GM06990 (cell line): Measurements from ENCODE around the gene ZNF519.

Experiments
- DNase-seq: peaks from one replicate; pipeline ENCODE4 v3.0.0-alpha.2; 2011; ENCODE audit not compliant: insufficient read length; ENCODE audit errors: extremely low read depth
- H3K27me3 ChIP-seq: replicated peaks from 2 replicates; pipeline ENCODE4 v1.6.0; 2011; ENCODE audit warnings: low read length; ENCODE audit not compliant: control insufficient read depth, insufficient read depth
- H3K36me3 ChIP-seq: 2 replicates; pipeline ENCODE4 v1.5.1; 2011; ENCODE audit warnings: low read length; ENCODE audit not compliant: control insufficient read depth, insufficient read depth
- H3K4me3 ChIP-seq: replicated peaks from 2 replicates; pipeline ENCODE4 v1.5.1; 2011; ENCODE audit warnings: low read depth, mild to moderate bottlenecking, control low read depth, low read length
- TF ChIP-seq, protein P1 (sequence below): IDR thresholded peaks from 2 replicates; pipeline ENCODE4 v1.5.1; 2011; ENCODE audit warnings: low read length, control low read depth, mild to moderate bottlenecking, inconsistent platforms; ENCODE audit not compliant: insufficient read depth, poor library complexity, severe bottlenecking

Gene ZNF519

DNA sequence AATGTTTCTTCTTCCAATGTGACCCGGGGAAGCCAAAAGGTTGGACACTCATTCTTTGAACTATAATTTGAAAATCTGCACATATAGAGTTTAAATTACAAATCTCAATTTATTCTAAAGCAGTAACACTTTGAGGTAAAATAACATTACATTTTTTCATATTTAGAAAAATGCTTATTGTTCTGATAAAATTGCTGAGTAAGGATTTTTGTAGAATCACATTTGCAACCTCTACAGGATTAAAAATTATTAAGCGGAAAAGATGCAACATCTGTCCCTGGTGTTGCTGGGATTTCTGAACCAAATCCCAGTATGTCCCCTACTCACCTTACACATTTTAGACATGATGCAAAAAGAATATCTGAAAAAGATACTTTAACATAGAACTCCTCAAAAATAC lies 10.1 kb downstream of the ZNF519 start:
- Histone ChIP-seq H3K27me3 (no peaks in the 10 kb centered on the region), H3K4me3 (no peak overlapping the region), H3K36me3 (no peaks in the 10 kb centered on the region)
- TF ChIP-seq, protein P1, sequence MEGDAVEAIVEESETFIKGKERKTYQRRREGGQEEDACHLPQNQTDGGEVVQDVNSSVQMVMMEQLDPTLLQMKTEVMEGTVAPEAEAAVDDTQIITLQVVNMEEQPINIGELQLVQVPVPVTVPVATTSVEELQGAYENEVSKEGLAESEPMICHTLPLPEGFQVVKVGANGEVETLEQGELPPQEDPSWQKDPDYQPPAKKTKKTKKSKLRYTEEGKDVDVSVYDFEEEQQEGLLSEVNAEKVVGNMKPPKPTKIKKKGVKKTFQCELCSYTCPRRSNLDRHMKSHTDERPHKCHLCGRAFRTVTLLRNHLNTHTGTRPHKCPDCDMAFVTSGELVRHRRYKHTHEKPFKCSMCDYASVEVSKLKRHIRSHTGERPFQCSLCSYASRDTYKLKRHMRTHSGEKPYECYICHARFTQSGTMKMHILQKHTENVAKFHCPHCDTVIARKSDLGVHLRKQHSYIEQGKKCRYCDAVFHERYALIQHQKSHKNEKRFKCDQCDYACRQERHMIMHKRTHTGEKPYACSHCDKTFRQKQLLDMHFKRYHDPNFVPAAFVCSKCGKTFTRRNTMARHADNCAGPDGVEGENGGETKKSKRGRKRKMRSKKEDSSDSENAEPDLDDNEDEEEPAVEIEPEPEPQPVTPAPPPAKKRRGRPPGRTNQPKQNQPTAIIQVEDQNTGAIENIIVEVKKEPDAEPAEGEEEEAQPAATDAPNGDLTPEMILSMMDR = no peak
- DNase-seq = no peak

DNA sequence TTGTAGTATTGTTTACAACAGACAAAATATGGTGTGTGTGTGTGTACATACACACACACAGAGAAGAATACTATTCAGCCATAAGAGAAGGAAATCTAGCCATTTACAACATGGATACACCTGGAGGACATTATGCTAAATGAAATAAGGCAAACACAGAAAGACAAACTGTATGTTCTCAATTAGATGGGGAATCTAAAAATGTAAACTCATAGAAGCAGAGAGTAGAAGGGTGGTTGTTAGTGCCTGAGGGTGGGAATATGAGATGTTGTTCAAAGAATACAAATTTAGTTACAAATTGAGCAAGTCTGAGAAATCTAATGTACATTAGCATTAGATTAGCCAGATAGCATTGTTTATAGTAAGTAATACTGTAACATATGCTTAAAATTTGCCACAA lies 11.3 kb downstream of the ZNF519 start:
- TF ChIP-seq, protein P1 = no peak
- DNase-seq = no peak
- Histone ChIP-seq H3K27me3 (no peaks in the 10 kb centered on the region), H3K4me3 (no peak overlapping the region), H3K36me3 (no peaks in the 10 kb centered on the region)

DNA sequence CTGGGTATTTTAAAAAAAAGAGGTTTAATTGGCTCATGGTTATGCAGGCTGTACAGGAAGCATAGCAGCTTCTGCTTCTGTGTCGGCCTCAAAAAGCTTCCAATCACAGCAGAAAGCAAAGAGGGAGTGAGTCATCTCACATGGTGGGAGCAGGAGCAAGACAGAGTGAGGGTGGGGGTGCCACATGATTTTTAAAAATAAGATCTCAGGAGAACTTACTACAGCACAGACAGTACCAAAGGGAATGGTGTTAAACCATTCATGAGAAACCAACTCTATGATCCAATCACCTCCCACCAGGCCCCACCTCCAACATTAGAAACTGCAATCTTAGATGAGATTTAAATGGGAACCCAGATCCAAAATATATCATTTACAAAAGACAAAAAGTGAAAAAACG lies 14.6 kb downstream of the ZNF519 start:
- no peaks in the 10 kb centered on the region for H3K36me3 ChIP-seq
- no peaks in the 10 kb centered on the region for H3K27me3 ChIP-seq
- no peak for DNase-seq
- no peak overlapping the region for H3K4me3 ChIP-seq
- TF ChIP-seq, protein P1 = no peak

DNA sequence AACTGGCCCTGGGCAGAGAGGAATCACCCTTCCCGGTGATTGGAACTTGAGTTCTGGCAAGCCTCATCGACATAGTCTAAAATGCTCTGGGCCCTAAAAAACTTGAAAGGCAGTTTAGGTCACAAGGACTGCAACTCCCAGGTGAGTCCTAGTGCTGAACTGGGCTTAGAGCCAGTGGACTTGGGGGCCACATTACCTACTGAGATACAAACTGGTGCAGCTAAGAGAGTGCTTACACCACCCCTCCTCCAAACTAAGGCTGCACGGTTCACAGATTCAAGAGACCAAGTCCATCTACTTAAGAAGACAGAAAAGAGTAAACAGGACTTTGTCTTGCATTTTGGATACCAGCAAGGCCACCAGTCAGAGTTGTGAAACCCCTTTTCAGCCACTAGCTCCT lies 25.3 kb downstream of the ZNF519 start:
- Histone ChIP-seq H3K27me3 (no peaks in the 10 kb centered on the region), H3K4me3 (no peak overlapping the region), H3K36me3 (no peaks in the 10 kb centered on the region; the same call in none of the 2 replicates)
- DNase-seq = no peak
- TF ChIP-seq, protein P1 = no peak

DNA sequence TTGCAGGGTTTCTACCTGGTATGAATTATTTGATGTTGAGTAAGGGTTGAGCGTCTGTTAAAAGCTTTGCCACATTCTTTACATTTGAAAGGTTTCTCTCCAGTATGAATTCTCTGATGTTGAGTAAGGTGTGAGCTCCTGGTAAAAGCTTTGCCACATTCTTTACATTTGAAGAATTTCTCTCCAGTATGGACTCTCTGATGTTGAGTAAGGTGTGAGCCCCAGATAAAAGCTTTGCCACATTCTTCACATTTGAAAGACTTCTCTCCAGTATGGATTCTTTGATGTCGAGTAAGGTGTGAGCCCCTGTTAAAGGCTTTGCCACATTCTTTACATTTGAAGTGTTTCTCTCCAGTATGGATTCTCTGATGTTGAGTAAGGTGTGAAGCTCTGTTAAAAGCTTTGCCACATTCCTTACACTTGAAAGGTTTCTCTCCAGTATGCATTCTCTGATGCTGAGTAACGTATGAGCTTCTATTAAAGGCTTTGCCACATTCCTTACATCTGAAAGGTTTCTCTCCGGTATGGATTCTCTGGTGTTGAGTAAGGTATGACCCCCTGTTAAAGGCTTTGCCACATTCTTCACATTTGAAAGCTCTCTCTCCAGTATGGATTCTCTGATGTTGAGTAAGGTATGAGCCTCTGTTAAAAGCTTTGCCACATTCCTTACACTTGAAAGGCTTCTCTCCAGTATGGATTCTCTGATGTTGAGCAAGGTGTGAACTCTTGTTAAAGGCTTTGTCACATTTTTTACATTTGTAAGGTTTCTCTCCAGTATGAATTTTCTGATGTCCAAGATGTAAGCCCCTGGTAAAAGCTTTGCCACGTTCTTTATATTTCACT lies 27.1 kb downstream of the ZNF519 start:
- no peaks in the 10 kb centered on the region for H3K27me3 ChIP-seq
- H3K4me3 ChIP-seq = no peak overlapping the region
- DNase-seq = no peak
- H3K36me3 ChIP-seq = no peaks in the 10 kb centered on the region; the same call in none of the 2 replicates
- TF ChIP-seq, protein P1 = no peak
